Colonic mucosa (tissue), 4 donors: ENCODE measurements around the gene FMN1. TPM values are rescaled to one million over a fixed set of nuclear protein-coding genes. Genes with fewer than 3 reads are reported as not detected.

Experiments
- DNase-seq: peaks from one replicate; pipeline ENCODE4 v3.0.0-alpha.2; 2020
- H3K27ac ChIP-seq: fragments of 200-600 bp; one replicate; pipeline ENCODE4 v1.8.0; 2021
- H3K27me3 ChIP-seq: fragments of 200-600 bp; one replicate; pipeline ENCODE4 v1.8.0; 2021
- H3K36me3 ChIP-seq: fragments of 200-600 bp; one replicate; pipeline ENCODE4 v1.8.0; 2021
- H3K4me1 ChIP-seq: fragments of 200-600 bp; one replicate; pipeline ENCODE4 v1.8.0; 2021; ENCODE audit warnings: mild to moderate bottlenecking
- H3K4me3 ChIP-seq: fragments of 200-600 bp; one replicate; pipeline ENCODE4 v1.8.0; 2021
- H3K9ac ChIP-seq, 2 donors: one replicate each; pipeline ENCODE4 v1.7.0; 2013; ENCODE audit warnings: control low read depth in 2 of 2, low read depth in 2 of 2, low read length in 2 of 2
- H3K9me3 ChIP-seq: fragments of 200-600 bp; one replicate; pipeline ENCODE4 v1.8.0; 2021
- intact Hi-C: fragments of 100-400 bp; cut with DNase I; formaldehyde crosslinking; loops from one replicate; pipeline ENCODE4 v1.14.1; 2022
- total RNA-seq, 2 donors: library from RNA; stranded (reverse); fragmentation: NEBNext Ultra II Directional in 1 of 2; extraction: Animal tissue kit (Norgen Biotek cat#: 25700) in 1 of 2; gene quantifications; one replicate each; pipeline ENCODE4 v1.2.1, GENCODE V29; 2021
- TF ChIP-seq, protein P1 (sequence below): fragments of 200-600 bp; IDR thresholded peaks from one replicate; pipeline ENCODE4 v1.8.0; 2022; ENCODE audit warnings: antibody characterized with exemption, mild to moderate bottlenecking
- donor health status: healthy.
- donor health status: DM: no; HTN: no; CAD: no.
- donor health status: DM: no; HTN: no; CAD: no.

Gene FMN1
- total RNA-seq, 2 donors from 2014 or later = 23.5 to 32.0 TPM

DNA sequence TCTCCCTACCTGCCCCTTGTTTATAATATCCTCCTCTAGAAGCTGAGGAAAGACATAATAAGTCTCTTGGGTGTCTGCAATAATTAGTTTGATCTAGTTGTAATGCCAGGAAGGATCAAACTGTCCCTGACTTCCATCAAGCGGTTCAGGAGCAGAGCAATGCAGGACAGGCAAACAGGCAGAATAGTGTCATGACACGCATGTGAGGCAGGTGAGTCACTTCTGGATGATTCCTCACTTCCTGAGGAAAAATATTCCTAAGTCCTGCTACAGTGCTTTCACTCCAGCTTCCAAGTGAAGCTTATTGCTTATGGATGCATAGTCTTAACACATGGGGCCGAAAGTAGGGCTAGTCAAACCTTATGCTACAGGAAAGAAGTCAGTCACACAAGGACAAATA lies 390.9 kb downstream of the FMN1 start:
- DNase-seq = no peak
- intact Hi-C loops = no loop called here
- Histone ChIP-seq H3K27me3 (no peaks in the 10 kb centered on the region), H3K27ac (no peak overlapping the region), H3K9ac (no peak overlapping the region), H3K36me3 (no peaks in the 10 kb centered on the region), H3K4me1 (no peaks in the 10 kb centered on the region), H3K9me3 (no peaks in the 10 kb centered on the region), H3K4me3 (no peak overlapping the region)
- TF ChIP-seq, protein P1, sequence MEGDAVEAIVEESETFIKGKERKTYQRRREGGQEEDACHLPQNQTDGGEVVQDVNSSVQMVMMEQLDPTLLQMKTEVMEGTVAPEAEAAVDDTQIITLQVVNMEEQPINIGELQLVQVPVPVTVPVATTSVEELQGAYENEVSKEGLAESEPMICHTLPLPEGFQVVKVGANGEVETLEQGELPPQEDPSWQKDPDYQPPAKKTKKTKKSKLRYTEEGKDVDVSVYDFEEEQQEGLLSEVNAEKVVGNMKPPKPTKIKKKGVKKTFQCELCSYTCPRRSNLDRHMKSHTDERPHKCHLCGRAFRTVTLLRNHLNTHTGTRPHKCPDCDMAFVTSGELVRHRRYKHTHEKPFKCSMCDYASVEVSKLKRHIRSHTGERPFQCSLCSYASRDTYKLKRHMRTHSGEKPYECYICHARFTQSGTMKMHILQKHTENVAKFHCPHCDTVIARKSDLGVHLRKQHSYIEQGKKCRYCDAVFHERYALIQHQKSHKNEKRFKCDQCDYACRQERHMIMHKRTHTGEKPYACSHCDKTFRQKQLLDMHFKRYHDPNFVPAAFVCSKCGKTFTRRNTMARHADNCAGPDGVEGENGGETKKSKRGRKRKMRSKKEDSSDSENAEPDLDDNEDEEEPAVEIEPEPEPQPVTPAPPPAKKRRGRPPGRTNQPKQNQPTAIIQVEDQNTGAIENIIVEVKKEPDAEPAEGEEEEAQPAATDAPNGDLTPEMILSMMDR = no peak

DNA sequence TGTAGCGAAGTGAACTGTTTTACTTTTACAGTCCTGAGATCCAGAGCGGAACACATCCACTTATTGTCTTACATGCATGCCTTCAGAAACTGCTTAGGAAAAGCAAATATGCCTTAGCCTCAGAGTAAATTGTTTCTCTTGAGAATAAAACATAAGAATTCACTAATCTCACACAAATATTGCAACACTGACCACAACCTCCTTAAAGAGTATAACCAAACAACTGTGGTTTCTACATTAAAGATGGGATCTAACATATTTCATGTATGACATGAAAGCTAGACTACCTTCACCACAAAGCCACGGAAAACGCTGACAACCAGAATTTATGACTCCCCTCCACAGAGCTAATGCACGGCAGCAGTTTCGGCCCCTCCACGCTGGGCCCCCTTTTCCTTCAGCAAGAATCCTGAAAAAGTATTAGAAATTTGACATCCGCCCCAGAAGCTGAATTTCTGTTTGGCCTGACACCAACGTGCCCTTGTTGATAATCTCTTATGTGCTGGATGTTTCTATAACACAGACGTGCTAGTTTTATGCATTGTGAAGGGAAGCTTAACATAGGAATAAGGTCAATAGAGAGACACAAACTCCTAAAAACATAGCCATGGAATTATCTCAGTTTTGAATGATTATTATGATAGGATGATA lies 392.1 kb downstream of the FMN1 start:
- Histone ChIP-seq H3K4me1 (no peaks in the 10 kb centered on the region), H3K36me3 (no peaks in the 10 kb centered on the region), H3K9me3 (no peaks in the 10 kb centered on the region), H3K4me3 (no peak overlapping the region), H3K27ac (no peak overlapping the region), H3K27me3 (no peaks in the 10 kb centered on the region), H3K9ac (no peak overlapping the region)
- DNase-seq = no peak
- intact Hi-C loops = no loop called here
- TF ChIP-seq, protein P1 = no peak

DNA sequence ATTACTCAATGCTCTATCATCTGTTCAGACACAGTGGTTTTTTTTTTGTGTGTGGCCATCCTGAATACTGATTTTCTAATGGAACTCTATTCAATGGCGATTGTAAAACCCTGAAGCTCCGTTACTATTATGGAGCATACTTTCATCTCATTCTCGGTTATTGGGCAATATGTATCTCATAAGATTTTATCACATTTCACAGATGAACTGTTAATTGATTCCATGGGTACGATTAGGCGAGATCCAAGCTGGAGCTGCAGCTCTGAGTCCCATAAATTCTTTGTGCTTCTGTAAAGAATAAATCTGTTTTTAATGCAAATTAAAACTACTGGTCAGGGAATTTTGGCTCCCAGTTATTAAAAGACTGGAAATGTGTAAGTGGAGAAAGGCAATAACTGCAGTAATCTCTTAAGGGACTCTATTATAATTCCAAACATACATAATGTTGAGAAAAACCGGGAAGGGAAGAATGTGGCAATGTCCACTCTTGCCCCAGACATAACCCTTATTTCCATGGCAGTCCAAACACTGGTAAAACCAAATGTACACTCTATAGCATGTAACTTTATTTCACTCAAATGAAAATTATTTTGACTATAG lies 394.5 kb downstream of the FMN1 start:
- no peaks in the 10 kb centered on the region for H3K9me3 ChIP-seq
- no peak for DNase-seq
- no peak overlapping the region for H3K27ac ChIP-seq
- no peaks in the 10 kb centered on the region for H3K27me3 ChIP-seq
- no peaks in the 10 kb centered on the region for H3K36me3 ChIP-seq
- no peak overlapping the region for H3K4me3 ChIP-seq
- intact Hi-C loops = loop anchor here (10.0 kb wide), 1 partner anchor 65 kb away; no protein-coding TSS in a partner anchor
- H3K4me1 ChIP-seq = no peaks in the 10 kb centered on the region
- H3K9ac ChIP-seq = no peak overlapping the region
- TF ChIP-seq, protein P1 = no peak

DNA sequence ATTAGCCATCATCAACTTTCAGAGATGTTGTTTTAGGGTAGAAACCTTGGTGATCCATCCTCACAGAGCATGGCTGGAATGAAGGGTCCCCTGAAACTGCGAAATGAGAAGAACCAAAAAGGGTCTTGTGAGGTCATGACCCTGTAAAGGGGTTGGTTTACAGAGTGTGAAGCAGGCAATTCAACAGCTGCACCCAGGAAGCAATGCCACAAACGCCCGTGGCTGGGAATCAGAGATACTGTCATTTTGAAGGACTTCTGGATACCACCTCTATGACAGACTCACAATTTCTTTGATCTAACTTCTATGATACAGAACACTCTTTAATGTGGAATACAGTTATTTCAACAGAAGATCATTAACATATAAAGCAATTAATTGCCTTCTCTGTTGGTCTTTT lies 397.7 kb downstream of the FMN1 start:
- intact Hi-C loops = loop anchor here (10.0 kb wide), 1 partner anchor 62 kb away; no protein-coding TSS in a partner anchor
- TF ChIP-seq, protein P1 = no peak
- Histone ChIP-seq H3K9me3 (no peaks in the 10 kb centered on the region), H3K27me3 (no peaks in the 10 kb centered on the region), H3K4me3 (no peak overlapping the region), H3K4me1 (no peaks in the 10 kb centered on the region), H3K9ac (no peak overlapping the region), H3K27ac (no peak overlapping the region), H3K36me3 (no peaks in the 10 kb centered on the region)
- no peak for DNase-seq

DNA sequence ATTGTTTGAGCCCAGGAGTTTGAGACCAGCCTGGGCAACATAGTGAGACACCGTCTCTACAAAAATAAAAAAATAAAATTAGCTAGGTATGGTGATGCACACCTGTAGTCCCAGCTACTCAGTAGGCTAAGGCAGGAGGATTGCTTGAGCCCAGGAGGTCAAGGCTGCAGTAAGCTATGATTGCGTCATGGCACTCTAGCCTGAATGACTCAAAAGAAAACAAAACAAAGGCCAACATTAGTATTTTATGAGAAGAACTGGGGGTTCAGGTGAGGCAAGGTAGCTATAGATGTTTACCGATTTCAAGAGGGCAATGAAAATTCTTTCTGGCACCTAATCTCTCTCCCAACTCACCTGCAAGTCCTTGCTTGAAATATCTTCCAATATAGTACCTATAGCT lies 399.5 kb downstream of the FMN1 start:
- H3K27ac ChIP-seq = no peak overlapping the region
- no peaks in the 10 kb centered on the region for H3K9me3 ChIP-seq
- H3K27me3 ChIP-seq = no peaks in the 10 kb centered on the region
- no peaks in the 10 kb centered on the region for H3K4me1 ChIP-seq
- no peaks in the 10 kb centered on the region for H3K36me3 ChIP-seq
- intact Hi-C loops = loop anchor here (10.0 kb wide), 1 partner anchor 60 kb away; no protein-coding TSS in a partner anchor
- H3K4me3 ChIP-seq = no peak overlapping the region
- DNase-seq = no peak
- TF ChIP-seq, protein P1 = no peak
- no peak overlapping the region for H3K9ac ChIP-seq
